Measurements from ENCODE around the gene CTDSPL. TPM values are rescaled to one million over a fixed set of nuclear protein-coding genes. Genes with fewer than 3 reads are reported as not detected.

The CTDSPL gene
- polyA plus RNA-seq, 1 experiment: 40.4 TPM

GRCh38 chr3:37903734-37904133, 42.1 kb downstream of the CTDSPL start:
- CTCF ChIA-PET: interaction anchor here (1.2 to 1.5 kb wide), 2 partner anchors 64 to 100 kb away, joined by 4 to 7 read pairs; no protein-coding TSS in a partner anchor
- TF ChIP-seq CTCF (IDR thresholded peaks at IDR 0.05; ENCODE audit: low read depth, low read length): no peak
- POLR2A ChIA-PET: no interaction called here
- H3K27ac ChIP-seq (ENCODE audit: low read depth, low read length): no peak overlapping the region
- H3K9me3 ChIP-seq (ENCODE audit: control insufficient read depth, insufficient read depth, low read length): no peaks in the 10 kb centered on the region
- DNase-seq (ENCODE audit: low read depth, low spot score): no peak
- no peak overlapping the region for H3K4me3 ChIP-seq (ENCODE audit: low read depth, low read length)
- H3K27me3 ChIP-seq (ENCODE audit: control insufficient read depth, insufficient read depth, low read length): no peaks in the 10 kb centered on the region

- no peak for DNase-seq (ENCODE audit: low read depth, low spot score)
- peaks cover 2% of the 10 kb centered on the region; the same call in 1 of the 2 replicates for H3K9me3 ChIP-seq (ENCODE audit: control insufficient read depth, insufficient read depth, low read length)
- no peak for TF ChIP-seq CTCF (IDR thresholded peaks at IDR 0.05; ENCODE audit: low read depth, low read length)
- CTCF ChIA-PET: interaction anchor here (1.2 to 1.5 kb wide), 2 partner anchors 63 to 99 kb away, joined by 4 to 7 read pairs; no protein-coding TSS in a partner anchor
- no peaks in the 10 kb centered on the region for H3K27me3 ChIP-seq (ENCODE audit: control insufficient read depth, insufficient read depth, low read length)
- peak overlapping the region; percentile 47 for H3K27ac ChIP-seq (ENCODE audit: low read depth, low read length)
- no peak overlapping the region for H3K4me3 ChIP-seq (ENCODE audit: low read depth, low read length)
- POLR2A ChIA-PET: no interaction called here
These were observed 42.9 kb downstream of the CTDSPL start for GRCh38 chr3:37904601-37905000.

- no peak for TF ChIP-seq CTCF (IDR thresholded peaks at IDR 0.05; ENCODE audit: low read depth, low read length)
- no peak for DNase-seq (ENCODE audit: low read depth, low spot score)
- Histone ChIP-seq H3K4me3 (ENCODE audit: low read depth, low read length) (no peak overlapping the region), H3K27ac (ENCODE audit: low read depth, low read length) (no peak overlapping the region), H3K9me3 (ENCODE audit: control insufficient read depth, insufficient read depth, low read length) (peaks cover 2% of the 10 kb centered on the region; the same call in 1 of the 2 replicates), H3K27me3 (ENCODE audit: control insufficient read depth, insufficient read depth, low read length) (no peaks in the 10 kb centered on the region)
- ChIA-PET POLR2A (no interaction called here), CTCF (interaction anchor here (1.2 to 1.5 kb wide), 2 partner anchors 63 to 69 kb away, joined by 3 to 7 read pairs; no protein-coding TSS in a partner anchor)
These were observed 43.7 kb downstream of the CTDSPL start for GRCh38 chr3:37905346-37905745.

- DNase-seq (ENCODE audit: low read depth, low spot score): no peak
- POLR2A ChIA-PET: no interaction called here
- CTCF ChIA-PET: interaction anchor here (1.2 kb wide), 1 partner anchor 68 kb away, joined by 3 read pairs; no protein-coding TSS in a partner anchor
- peaks cover 2% of the 10 kb centered on the region; the same call in 1 of the 2 replicates for H3K9me3 ChIP-seq (ENCODE audit: control insufficient read depth, insufficient read depth, low read length)
- no peak for TF ChIP-seq CTCF (IDR thresholded peaks at IDR 0.05; ENCODE audit: low read depth, low read length)
- H3K27ac ChIP-seq (ENCODE audit: low read depth, low read length): no peak overlapping the region
- no peaks in the 10 kb centered on the region for H3K27me3 ChIP-seq (ENCODE audit: control insufficient read depth, insufficient read depth, low read length)
- no peak overlapping the region for H3K4me3 ChIP-seq (ENCODE audit: low read depth, low read length)
These were observed 44.5 kb downstream of the CTDSPL start for GRCh38 chr3:37905987-37906674.

- CTCF ChIA-PET: no interaction called here
These were observed 45.1 kb downstream of the CTDSPL start for GRCh38 chr3:37906734-37907282.

More at GRCh38 chr3:37906734-37907282, 45.1 kb downstream of the CTDSPL start:
- H3K9me3 ChIP-seq (ENCODE audit: control insufficient read depth, insufficient read depth, low read length): peaks cover 2% of the 10 kb centered on the region; the same call in 1 of the 2 replicates
- H3K27me3 ChIP-seq (ENCODE audit: control insufficient read depth, insufficient read depth, low read length): no peaks in the 10 kb centered on the region
- no peak for TF ChIP-seq CTCF (IDR thresholded peaks at IDR 0.05; ENCODE audit: low read depth, low read length)
- POLR2A ChIA-PET: no interaction called here
- H3K4me3 ChIP-seq (ENCODE audit: low read depth, low read length): no peak overlapping the region
- H3K27ac ChIP-seq (ENCODE audit: low read depth, low read length): no peak overlapping the region
- no peak for DNase-seq (ENCODE audit: low read depth, low spot score)

Measured in AG04450 (cell line).